Endothelial cell (in vitro differentiated cells): ENCODE results near the gene CACNB4. TPM values are rescaled to one million over a fixed set of nuclear protein-coding genes. Genes with fewer than 3 reads are reported as not detected.

ENCODE experiments used
- DNase-seq: peaks from one replicate; pipeline ENCODE4 v3.0.0; 2021; ENCODE audit warnings: low spot score
- H3K27ac Mint-ChIP-seq: one replicate; pipeline ENCODE4 v1.8.0; 2021; ENCODE audit warnings: mixed read lengths, inconsistent platforms; ENCODE audit not compliant: unreplicated experiment
- H3K27me3 Mint-ChIP-seq: one replicate; pipeline ENCODE4 v1.8.0; 2021; ENCODE audit warnings: mild to moderate bottlenecking, moderate library complexity, mixed read lengths, inconsistent platforms; ENCODE audit not compliant: unreplicated experiment
- H3K36me3 Mint-ChIP-seq: one replicate; pipeline ENCODE4 v1.8.0; 2021; ENCODE audit warnings: mild to moderate bottlenecking, low read depth, mixed read lengths, inconsistent platforms; ENCODE audit not compliant: unreplicated experiment
- H3K4me1 Mint-ChIP-seq: one replicate; pipeline ENCODE4 v1.8.0; 2021; ENCODE audit warnings: mild to moderate bottlenecking, mixed read lengths, inconsistent platforms; ENCODE audit not compliant: unreplicated experiment
- H3K4me3 Mint-ChIP-seq: one replicate; pipeline ENCODE4 v1.8.0; 2021; ENCODE audit warnings: mild to moderate bottlenecking, mixed read lengths, inconsistent platforms; ENCODE audit not compliant: unreplicated experiment
- H3K9me3 Mint-ChIP-seq: one replicate; pipeline ENCODE4 v1.8.0; 2021; ENCODE audit warnings: mixed read lengths, inconsistent platforms; ENCODE audit not compliant: unreplicated experiment
- CTCF ChIP-seq: fragments of 200-600 bp; sonication (generic); IDR thresholded peaks from one replicate; pipeline ENCODE4 v1.5.0; 2021; ENCODE audit warnings: antibody characterized with exemption; ENCODE audit not compliant: unreplicated experiment
- long read RNA-seq: library from polyadenylated mRNA; unstranded; transcript quantifications from one replicate; pipeline ENCODE4 v2.0.0, GENCODE V29; 2020; ENCODE audit not compliant: unreplicated experiment
- total RNA-seq: library from RNA; stranded (reverse); fragmentation: NEBNext Ultra II Directional; extraction: Animal tissue kit (Norgen Biotek cat#: 25700); gene quantifications from one replicate; pipeline ENCODE4 v1.2.1, GENCODE V29; 2021; ENCODE audit not compliant: unreplicated experiment

The CACNB4 gene
- total RNA-seq, result 1.5 TPM
- long read RNA-seq, result 0 reads

- H3K36me3 Mint-ChIP-seq, result no peaks in the 10 kb centered on the region
- peaks cover 11% of the 10 kb centered on the region for H3K4me1 Mint-ChIP-seq
- H3K27ac Mint-ChIP-seq, result peak within 1 kb of the TSS; percentile 24
- TF ChIP-seq CTCF, result no peak
- H3K4me3 Mint-ChIP-seq, result peak within 1 kb of the TSS; percentile 94
- H3K9me3 Mint-ChIP-seq, result no peaks in the 10 kb centered on the region
- peak; percentile 14 for DNase-seq
- peaks cover 17% of the 10 kb centered on the region for H3K27me3 Mint-ChIP-seq
Measured at GRCh38 chr2:152098496-152099366, at the start of gene CACNB4. TSS of gene CACNB4 (minus strand) at chr2:152099044.

- Mint-ChIP-seq H3K27ac (no peak overlapping the region), H3K4me3 (no peak overlapping the region), H3K4me1 (peaks cover 8% of the 10 kb centered on the region), H3K27me3 (no peaks in the 10 kb centered on the region), H3K9me3 (no peaks in the 10 kb centered on the region), H3K36me3 (no peaks in the 10 kb centered on the region)
- no peak for DNase-seq
- no peak for TF ChIP-seq CTCF
Measured at GRCh38 chr2:152134488-152135280, 35.8 kb upstream of the CACNB4 start.

- Mint-ChIP-seq H3K36me3 (no peaks in the 10 kb centered on the region), H3K27ac (no peak overlapping the region), H3K4me3 (no peak overlapping the region), H3K9me3 (no peaks in the 10 kb centered on the region), H3K4me1 (peaks cover 8% of the 10 kb centered on the region), H3K27me3 (no peaks in the 10 kb centered on the region)
- TF ChIP-seq CTCF, result no peak
- no peak for DNase-seq
Measured at GRCh38 chr2:152132306-152132705, 33.5 kb upstream of the CACNB4 start.

GRCh38 chr2:152127628-152128027, 28.8 kb upstream of the CACNB4 start:
- H3K36me3 Mint-ChIP-seq, result peaks cover 3% of the 10 kb centered on the region
- no peak for TF ChIP-seq CTCF
- DNase-seq, result no peak
- H3K4me1 Mint-ChIP-seq, result no peaks in the 10 kb centered on the region
- no peaks in the 10 kb centered on the region for H3K9me3 Mint-ChIP-seq
- no peak overlapping the region for H3K27ac Mint-ChIP-seq
- no peaks in the 10 kb centered on the region for H3K27me3 Mint-ChIP-seq
- no peak overlapping the region for H3K4me3 Mint-ChIP-seq
